Fibroblast of the conjunctiva (primary cell): ENCODE data around the gene ARMC9.

Source experiments
- DNase-seq: peaks from one replicate; pipeline ENCODE4 v3.0.0-alpha.2; 2010; ENCODE audit warnings: low read depth

Gene ARMC9

DNA sequence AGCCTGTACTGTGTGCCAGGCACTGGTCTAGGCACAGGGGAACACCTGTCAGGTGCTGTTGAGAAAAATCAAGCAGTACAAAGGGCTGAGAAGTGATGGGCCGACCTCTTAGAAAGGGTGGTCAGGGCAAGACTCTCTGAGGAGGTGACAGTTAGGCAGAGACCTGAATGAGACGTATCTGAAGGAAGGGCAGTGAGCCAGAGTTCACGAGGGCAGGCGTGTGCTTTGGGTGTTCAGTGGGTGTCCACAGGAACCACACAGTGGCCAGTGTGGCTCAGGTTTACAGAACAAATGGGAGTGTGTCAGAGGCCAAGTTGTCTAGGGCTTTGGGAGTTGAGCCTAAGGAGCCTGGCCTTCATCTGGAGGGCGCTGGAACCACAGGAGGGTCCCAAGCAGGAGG lies 6.2 kb downstream of the ARMC9 start:
- no peak for DNase-seq

DNA sequence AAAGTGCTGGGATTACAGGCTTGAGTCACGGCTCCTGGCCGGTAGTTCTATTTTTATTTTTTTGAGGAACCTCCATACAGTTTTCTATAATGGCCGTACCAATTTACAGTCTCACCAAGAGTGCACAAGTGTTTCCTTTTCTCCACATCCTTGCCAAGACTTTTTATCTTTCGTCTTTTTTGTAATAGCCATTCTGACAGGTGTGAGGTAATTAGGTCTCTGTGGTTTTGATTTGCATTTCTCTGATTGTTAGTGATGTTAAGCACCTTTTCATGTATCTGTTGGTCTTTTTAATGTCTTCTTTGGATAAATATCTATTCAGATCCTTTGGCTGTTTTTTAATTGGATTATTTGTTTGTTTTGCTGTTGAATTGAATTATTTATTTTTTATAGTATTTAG lies 9.3 kb downstream of the ARMC9 start:
- DNase-seq = no peak

DNA sequence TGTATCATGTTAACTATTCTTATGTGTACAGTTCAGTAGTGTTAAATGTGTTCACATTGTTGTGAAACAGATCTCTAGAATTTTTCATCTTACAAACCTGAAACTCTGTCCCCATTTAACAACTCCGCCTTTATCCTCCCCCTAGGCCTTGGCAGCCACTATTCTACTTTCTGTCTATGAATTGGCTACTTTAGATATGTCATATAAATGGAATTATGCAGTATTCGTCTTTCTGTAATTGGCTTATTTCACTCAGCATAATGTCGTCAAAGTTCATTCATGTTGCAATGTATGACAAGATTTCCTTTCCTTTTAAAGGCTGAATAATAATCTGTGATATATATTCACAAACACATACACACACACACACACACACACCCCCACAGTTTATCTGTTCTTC lies 12.4 kb downstream of the ARMC9 start:
- DNase-seq = no peak

DNA sequence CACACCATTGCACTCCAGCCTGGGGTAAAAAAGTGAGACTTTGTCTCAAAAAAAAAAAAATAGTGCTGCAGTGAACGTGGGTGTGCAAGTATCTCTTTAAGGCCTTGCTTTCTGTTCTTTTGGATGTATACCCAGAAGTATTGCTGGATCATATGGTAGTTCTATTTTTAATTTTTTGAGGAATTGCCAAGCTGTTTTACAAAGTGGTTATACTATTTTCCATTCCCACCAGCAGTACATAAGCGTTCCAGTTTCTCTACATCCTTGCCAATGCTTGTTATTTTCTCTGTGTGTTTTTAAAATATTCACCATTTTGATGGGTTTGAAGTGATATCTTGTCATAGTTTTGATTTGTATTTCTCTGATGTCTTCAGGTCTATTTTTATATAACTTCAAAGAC lies 13.1 kb downstream of the ARMC9 start:
- DNase-seq = no peak

DNA sequence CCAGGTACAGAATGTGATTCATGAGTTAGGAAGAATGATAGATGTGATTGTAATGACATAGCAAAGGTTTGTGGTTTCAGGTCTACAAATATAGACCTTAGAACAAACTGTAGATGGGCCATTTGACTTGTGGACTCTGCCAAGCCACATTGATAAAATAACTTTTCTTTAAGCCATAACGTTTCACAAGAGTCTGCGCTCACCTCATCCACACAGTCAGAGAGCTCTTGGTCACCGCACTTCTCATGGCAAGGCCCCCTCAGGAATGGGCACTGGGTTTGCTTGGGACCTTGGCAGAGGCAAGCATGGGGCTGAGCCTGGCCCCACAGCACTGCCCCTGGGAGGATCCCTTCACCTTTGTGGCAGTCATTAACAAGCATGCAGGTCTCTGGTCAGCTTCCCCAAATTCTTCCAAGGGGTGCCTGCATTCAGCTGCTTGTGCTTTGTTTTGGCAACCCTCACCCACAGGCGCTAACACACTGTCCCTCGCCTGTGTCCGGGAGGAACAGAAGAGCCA lies 14.0 kb downstream of the ARMC9 start:
- no peak for DNase-seq

DNA sequence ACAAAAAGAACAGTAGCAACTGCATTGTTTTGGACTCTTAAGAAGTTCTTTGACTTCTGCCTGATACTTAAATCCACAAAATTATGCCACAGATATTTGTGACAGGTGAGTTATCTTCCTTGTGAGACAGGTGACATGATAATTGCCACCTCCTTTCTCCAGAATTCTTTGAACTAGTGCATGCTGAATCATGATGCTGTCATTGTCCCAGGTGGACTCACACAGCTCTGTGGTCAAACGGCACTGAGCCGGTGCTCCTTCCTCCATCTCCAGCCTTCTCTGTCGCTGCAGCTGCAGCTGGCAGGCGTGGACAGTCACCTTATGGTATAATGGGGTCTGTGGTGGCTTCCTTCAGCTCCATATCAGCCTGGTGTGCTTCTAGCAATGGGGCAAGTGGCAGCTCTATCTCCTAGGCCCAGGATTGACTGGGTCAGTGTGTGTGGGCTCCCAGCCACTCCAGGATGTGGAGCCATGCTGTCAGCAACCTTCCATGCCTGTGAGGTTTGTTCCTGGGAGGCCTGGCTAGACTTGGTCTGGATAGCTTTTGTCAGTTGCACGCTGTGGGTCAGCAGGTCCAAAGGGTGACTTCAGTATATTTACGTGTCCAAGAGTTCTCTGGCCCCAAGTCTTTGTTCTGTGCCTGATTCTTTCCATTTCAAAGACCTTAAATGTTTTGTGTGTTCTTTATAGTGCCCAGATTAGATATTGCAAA lies 15.7 kb downstream of the ARMC9 start:
- DNase-seq = no peak

DNA sequence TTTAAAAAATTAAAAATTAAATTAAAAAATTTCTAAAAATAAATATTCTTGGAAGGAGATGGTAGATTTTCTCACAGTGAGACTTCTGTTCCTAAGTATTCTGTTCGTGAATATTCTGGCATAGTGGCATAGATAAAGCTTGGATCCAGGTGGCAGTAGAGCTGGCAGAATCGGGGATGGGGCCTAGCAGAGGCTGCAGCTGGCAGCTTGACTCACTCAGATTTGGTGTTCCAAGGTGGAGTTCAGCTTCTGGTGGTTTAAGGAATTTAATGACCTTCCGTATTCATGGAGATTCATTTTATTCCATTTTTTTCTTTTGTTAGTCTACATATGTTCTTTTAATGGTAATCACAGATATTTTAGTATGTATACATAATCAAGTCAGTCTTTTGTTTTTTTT lies 19.9 kb downstream of the ARMC9 start:
- no peak for DNase-seq

DNA sequence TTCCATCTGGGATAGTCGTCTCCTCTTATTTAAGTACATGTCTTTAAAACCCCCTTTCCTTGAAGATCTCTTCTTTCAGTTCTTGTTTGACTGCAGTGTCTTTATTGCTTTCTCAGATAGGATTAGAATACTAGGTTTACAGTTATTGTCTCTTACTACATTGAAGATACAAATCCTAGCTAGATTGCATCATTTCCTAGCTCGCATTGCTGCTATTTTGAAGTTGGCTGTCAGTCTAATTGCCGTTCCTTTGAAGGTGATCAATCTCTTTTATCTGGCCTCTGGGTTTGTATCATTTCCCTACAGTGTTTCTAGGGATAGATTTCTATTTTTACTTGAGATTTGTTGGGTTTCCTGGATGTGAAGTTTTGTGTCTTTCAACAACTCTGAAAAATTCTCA lies 20.9 kb downstream of the ARMC9 start:
- no peak for DNase-seq

DNA sequence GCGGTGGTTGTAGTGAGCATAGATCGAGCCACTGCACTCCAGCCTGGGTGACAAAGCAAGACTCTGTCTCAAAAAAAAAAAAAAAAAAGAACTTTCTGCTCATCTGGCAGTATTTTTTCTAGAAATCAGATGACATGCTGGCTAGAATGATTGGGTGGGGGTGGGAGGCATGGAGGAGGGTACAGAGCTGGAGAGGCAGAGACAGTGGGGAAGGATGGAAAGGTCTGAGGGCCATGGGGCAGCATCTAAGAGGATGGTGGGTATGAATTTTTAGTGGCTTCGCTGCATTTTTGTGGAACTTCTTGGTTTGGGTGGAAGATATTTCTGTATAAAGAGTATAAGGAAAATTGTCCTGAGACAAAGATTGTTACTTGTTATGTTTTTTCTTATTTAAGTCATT lies 23.3 kb downstream of the ARMC9 start:
- no peak for DNase-seq

DNA sequence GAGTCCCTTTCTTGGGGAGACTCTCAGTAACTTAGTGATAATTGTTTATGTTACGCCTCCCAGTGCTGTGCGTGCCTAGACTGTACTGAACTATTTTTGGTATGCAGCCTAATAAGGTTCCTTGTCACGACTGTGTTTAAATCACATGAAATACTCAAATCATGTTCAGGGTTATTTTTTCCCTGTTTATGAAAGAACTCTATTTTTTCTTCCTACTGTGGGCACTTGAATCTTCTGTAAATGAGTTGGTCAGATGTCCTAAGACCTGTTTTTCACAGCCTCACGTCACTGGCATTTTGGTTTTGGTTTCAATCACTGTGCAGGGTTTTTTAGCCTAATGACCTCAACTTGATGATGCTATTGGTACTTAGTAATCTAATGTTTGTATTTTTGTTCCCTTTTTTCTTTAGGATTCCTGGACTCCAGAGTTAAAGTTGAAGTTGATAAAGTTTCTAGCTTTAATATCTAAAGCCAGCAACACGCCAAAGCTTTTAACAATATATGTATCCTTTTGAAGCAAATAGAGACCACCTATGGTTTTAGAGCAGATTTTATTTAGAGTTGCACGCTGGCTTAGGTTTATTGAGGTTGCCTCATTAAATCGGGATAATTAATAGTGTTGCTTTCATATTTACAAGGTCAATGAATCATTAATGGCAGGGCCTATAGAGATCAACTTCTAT lies 24.0 kb downstream of the ARMC9 start:
- no peak for DNase-seq

DNA sequence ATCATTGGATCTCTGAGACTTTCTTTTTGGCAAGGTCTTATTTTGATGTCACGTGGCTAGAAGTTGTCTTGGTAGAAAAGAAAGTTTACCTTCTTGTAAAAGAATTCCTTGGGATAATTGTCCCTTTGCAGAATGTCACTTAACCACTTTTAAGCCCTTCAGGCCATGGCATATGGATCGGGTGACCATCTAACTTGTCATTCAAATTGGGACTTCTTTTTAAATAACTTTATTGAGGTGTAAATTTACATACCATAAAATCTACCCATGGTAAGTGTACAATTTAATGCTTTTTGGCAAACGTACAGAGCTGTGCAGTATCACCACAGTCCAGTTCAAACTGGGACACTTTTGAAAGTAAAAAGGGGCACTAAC lies 24.6 kb downstream of the ARMC9 start:
- DNase-seq = no peak

DNA sequence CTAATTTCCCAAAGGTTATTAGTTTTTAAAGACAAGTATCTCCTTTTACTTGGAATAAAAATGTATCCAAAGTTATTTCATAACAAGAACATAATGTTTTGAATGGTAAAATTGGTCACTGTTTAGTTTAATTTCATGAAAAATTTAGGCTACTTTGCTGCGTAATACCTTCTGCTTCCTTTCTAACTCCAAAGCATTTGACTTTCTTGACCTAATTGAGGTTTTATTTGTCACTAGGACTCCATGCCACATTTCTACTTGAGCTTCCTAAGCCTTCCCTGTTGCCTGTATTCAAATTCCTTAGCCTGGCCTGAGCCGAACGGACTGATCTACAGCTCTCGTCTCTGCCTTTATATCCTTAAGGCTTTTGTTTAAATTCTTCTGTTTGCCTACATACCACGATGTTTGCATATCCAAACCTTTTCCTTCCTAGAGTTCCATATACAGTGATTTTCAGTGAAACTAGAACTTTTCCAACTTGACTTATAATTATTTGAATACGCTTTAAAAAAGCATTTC lies 25.1 kb downstream of the ARMC9 start:
- DNase-seq = no peak

DNA sequence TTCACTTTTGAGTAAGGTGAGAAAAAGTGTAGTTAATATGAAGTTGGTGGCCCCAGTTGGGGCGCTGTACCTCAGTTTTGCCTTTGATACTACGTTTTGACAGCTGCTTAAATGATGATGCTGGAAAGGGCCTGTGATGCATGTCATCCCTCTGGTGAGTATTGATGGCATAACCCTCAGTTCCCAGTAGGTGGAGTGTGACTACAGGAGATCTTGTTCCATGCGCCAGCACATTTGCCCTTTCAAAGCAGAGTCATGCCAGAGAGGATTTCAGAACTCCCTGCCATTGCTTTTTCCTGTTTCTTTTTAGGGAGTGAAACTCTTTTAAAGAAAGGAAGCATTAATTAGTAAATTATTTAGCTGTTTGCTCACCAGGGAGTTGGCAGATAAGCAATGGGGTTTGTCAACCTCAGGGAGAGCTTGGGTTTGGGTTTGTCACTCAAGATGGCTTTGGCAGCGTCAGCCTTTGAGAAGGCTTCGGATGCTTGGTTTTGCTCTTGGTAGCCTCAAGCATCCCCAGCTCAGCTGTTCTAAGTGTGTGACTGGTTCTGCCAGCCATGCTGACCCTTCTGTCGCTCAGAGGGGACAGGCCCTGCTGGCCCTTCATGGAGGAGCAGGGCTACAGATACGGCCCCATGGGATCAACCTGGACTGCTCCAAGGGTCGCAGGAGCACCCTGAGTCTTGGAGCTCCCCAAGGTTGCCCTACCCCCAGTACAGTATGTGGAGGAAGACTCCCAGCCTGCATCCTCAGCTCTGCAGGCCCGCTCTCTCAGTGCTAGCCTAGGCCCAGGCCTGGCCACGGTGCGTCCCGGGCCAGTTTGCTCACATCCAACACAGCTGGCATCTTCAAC lies 29.1 kb downstream of the ARMC9 start:
- peak; percentile 73 for DNase-seq

DNA sequence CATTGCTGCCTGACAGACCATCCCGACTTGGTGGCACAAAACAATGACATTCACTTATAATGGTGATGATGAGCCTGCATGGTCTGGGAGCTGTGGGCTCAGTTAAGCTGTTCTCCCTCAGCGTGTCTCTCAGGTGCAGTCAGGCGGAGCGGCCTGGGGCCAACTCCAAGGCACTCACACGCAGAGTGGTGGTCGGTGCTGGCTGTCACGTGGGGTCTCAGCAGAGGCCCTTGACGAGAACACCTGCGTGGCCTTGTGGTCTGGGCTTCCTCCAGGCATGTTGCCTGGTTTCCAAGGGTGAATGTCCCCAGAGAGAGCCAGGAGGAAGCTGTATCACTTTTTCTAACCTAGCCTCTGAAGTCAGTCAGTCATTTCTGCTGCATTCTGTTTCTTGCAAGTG lies 29.8 kb downstream of the ARMC9 start:
- DNase-seq = no peak

DNA sequence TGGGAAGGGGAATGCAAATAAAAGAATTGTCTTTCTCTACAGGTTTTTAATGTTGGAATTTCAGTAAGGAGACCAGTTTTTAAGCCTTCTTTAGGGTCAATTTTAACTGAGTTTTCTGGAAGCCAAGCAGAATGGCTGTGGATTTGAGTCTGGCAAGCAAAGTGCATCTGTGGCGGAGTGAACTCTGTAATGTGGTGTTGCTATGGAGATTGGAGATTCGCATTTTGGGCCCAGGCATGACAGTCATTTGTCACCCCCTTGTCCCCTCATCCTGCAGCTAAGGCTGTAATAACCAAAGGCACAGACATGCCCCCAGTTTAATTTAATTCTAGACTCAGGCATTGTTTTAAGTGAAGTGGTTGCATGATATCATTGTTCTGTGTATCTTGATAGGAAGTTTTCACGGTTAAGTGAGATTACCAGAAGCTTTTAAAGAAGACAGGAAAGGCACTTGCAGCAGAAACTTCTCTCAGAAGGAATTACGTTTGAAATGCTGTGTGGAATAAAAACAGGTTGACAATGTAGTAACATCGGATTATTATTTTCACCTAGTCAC lies 30.6 kb downstream of the ARMC9 start:
- no peak for DNase-seq

DNA sequence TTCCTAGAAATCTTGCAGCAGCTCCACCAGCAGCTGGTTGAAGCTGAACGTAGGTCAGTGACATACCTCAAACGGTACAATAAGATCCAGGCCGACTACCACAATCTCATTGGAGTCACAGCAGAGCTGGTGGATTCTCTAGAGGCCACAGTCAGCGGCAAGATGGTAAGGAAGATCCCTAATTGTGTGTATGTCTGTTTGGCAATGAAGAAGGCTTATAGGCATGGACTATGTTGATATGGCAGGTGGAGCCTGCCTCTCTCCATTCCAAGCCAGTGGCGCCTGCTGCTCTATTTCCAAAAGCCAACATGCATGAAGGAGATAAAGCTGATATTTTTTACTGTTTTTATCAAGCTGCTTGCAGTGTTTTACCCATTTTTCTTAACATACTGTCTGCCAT lies 36.8 kb downstream of the ARMC9 start:
- DNase-seq = no peak

DNA sequence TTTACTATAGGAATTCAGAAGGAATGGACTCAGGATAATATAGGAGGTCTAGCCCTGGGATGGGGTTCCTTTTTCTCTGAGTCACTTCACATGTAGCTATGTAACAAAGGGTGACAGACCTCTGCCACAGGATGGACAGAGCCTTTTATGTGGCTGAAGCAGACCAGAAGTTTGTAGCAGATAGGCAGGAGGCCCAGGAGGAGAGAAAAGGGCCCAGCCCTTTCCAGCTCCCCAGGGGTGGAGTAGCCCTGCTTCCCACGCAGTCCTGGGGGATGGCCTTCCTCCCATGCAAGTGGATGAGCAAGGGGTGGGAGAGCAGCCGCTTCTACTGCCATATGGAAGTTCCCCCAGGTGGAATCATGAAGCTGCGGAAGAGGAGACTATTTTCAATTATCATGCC lies 40.3 kb downstream of the ARMC9 start:
- DNase-seq = no peak

DNA sequence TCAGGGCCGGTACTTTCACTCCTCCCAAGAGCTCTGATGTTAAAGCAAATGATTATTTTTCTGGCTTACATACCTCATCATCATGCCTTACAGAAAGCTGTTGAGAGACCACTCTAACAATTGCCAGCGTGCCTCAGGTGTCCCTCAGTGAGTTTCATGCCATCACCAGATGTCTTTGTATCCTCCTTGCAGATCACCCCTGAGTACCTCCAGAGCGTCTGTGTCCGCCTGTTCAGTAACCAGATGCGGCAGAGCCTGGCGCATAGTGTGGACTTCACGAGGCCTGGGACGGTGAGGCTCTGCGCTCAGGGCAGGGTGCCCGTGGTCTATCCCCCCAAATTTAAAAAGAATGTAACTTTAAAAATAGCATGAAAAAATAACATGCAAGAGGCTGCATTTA lies 41.3 kb downstream of the ARMC9 start:
- DNase-seq = no peak

DNA sequence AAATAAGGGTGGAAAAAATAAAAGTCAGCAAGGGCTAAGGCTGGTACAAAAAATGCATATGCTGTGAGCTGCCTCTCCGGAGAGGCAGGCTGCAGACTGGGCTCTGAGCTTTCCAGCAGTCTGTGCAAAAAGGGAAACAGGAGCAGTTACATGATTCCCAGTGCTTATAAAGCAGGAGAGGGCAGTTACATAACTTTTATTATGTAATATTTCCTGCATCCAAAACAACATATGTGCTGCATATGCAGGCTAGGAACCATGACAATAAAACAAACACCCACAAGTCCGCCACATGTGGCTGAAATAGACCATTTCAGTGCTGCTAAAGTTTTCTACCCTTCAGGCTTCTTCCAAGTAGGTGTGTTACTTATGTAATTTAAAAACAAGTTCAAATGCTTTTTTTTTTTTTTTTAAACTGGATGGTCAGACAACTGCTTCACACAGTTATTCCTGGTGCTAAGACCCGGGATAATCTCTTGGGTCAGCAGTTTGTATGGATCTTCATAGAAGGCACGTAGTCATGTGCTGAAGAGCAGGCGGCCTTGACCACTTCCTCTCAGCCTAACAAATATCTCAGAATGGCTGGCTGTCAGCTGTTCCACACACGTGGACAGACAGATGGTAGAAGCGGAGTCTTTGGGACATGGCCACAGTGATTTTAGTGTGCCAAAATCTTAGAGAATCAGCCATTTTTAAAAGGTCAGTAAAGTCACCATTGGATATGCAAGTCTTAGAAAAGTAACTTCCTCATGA lies 43.5 kb downstream of the ARMC9 start:
- DNase-seq = peak; percentile 10

DNA sequence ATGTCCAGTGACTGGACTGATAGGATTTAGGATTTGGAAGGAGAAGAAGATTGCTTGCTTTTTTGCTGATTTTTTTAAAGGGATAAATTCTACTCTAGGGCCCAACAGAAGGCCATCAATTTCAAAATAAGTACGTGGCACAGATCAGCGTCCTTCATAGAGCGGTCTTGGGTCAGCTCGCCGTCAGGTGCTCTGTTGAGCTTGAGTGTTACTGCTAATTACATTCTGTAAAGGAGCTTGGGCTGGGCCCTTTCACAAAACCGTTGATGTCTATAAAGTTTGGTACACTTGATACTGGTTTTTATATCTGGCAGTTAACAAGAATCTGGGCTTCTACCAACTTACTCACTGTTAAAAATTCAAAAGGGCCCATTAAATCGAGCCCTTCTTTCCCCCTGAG lies 45.4 kb downstream of the ARMC9 start:
- no peak for DNase-seq

DNA sequence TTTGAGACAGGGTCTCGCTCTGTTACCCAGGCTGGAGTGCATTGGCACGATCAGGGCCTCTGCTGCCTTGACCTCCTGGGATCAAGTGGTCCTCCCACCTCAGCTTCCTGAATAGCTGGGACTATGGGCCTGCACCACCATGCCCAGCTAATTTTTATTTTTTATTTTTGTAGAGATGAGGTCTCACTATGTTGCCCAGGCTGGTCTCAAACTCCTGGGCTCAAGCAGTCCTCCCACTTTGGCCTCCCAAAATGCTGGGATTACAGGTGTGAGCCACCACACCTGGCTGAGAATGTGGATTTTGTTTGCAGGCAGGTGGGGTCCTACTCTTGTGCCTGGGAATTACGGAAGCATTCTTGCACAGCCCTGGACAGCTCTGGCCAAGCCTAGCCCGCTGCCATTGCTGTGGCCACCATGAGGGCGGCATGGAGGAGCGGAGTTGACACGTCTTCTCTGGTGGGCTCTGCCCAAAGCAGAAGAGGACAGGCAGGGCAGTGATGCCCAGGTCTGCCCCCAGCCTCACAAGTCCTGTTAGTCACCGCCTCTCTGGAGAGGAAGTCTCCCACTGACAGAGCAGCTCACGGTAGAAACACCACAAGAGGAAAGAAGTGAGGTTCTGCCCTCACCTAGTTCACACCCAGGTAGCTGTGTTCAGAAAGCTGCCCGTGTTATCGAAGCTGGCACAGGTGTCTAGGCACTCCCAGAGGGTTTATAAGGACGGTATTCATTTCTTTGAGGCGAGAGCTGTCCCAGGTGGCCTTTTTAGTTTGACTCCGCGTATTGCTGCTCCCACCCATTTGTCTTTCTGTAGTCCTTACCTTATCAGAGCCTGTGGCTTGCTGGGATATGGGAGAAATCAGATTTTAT lies 46.2 kb downstream of the ARMC9 start:
- no peak for DNase-seq
